HG03378 (cell line): ENCODE data around the gene RSBN1.
"Not testable (repeated sequence)": the region's sequence is repeated elsewhere in the genome, so short reads cannot be mapped to it uniquely, and the experiment has no call there.

ENCODE experiments used
- ATAC-seq: cut with Tn5 transposase; IDR thresholded peaks from one replicate; pipeline ENCODE4 v1.9.1; 2021; ENCODE audit warnings: mild to moderate bottlenecking, moderate library complexity; ENCODE audit not compliant: unreplicated experiment

RSBN1 gene

GRCh38 chr1:113811888-113812660 is at the start of gene RSBN1:
TSS of gene RSBN1 (minus strand) at chr1:113812476. CDS start at chr1:113812412, 64 bp downstream.
- peak; percentile 94 for ATAC-seq

- no peak for ATAC-seq
Observed at GRCh38 chr1:113861641-113862040, 49.4 kb upstream of the RSBN1 start.

GRCh38 chr1:113860891-113861290 is 48.6 kb upstream of the RSBN1 start:
- ATAC-seq: no peak

- peak; percentile 91 for ATAC-seq
Observed at GRCh38 chr1:113859478-113860175, 47.4 kb upstream of the RSBN1 start.

GRCh38 chr1:113858982-113859381 is 46.7 kb upstream of the RSBN1 start:
- ATAC-seq: no peak

- no peak for ATAC-seq
Observed at GRCh38 chr1:113858418-113858817, 46.1 kb upstream of the RSBN1 start.

GRCh38 chr1:113857776-113858175 is 45.5 kb upstream of the RSBN1 start:
- ATAC-seq: no peak

- no peak for ATAC-seq
Observed at GRCh38 chr1:113856401-113856790, 44.1 kb upstream of the RSBN1 start.

- ATAC-seq: no peak
Observed at GRCh38 chr1:113855630-113856400, 43.5 kb upstream of the RSBN1 start.

GRCh38 chr1:113854234-113854633 is 42.0 kb upstream of the RSBN1 start:
- ATAC-seq: no peak

- not testable (repeated sequence) for ATAC-seq
Observed at GRCh38 chr1:113852694-113853093, 40.4 kb upstream of the RSBN1 start.

GRCh38 chr1:113850127-113850796 is 38.0 kb upstream of the RSBN1 start:
- no peak for ATAC-seq

- ATAC-seq: no peak
Observed at GRCh38 chr1:113849072-113849471, 36.8 kb upstream of the RSBN1 start.

GRCh38 chr1:113846391-113847035 is 34.2 kb upstream of the RSBN1 start:
- no peak for ATAC-seq

GRCh38 chr1:113836534-113836933 is 24.3 kb upstream of the RSBN1 start:
- ATAC-seq: no peak

- ATAC-seq: no peak
Observed at GRCh38 chr1:113835686-113836290, 23.5 kb upstream of the RSBN1 start.

- no peak for ATAC-seq
Observed at GRCh38 chr1:113834716-113835115, 22.4 kb upstream of the RSBN1 start.

GRCh38 chr1:113830039-113830438 is 17.8 kb upstream of the RSBN1 start:
- ATAC-seq: no peak

- ATAC-seq: no peak
Observed at GRCh38 chr1:113821916-113822315, 9.6 kb upstream of the RSBN1 start.

GRCh38 chr1:113818578-113818977 is 6.3 kb upstream of the RSBN1 start:
- ATAC-seq: no peak
